GM19468 (cell line): ENCODE measurements around the gene BCL2A1.
"Not testable (repeated sequence)": the region's sequence is repeated elsewhere in the genome, so short reads cannot be mapped to it uniquely, and the experiment has no call there.

Experiments used
- ATAC-seq: cut with Tn5 transposase; IDR thresholded peaks from one replicate; pipeline ENCODE4 v1.9.1; 2021; ENCODE audit warnings: mild to moderate bottlenecking, moderate library complexity, moderate number of reproducible peaks; ENCODE audit not compliant: unreplicated experiment; ENCODE audit errors: extremely low read depth

Gene BCL2A1

DNA sequence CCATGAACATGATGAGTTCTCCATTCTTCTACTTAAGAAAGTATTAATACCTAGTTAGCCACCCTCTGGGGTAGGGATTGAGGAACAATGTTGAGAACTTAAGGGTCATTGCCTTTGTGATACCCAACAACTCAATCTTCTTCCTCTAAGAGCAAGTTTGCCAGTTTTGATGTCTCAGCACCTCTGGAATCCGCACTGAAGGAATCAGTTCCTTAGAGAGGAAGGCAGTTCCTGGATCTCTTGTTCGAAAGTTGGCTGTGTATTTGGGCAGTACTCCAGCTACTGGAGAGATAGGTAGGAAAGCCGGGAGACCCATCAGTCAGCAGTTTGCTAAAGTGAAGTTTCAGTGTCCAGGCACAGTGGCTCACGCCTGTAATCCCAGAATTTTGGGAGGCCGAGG, 38.5 kb downstream of the BCL2A1 start:
- no peak for ATAC-seq

GRCh38 chr15:79930516-79930915, 40.5 kb downstream of the BCL2A1 start:
- ATAC-seq: no peak

- ATAC-seq: no peak
Observed at GRCh38 chr15:79929412-79929811, 41.6 kb downstream of the BCL2A1 start.

DNA sequence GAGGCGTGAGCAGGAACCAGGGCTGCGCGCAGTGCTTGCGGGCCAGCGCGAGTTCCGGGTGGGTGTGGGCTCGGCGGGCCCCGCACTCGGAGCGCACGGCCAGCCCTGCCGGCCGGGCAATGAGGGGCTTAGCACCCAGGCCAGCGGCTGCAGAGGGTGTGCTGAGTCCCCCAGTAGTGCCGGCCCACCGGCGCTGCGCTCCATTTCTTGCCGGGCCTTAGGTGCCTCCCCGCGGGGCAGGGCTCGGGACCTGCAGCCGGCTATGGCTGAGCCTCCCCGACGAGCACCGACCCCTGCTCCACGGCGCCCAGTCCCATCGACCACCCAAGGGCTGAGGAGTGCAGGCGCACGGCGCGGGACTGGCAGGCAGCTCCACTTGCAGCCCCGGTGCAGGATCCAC, 44.9 kb downstream of the BCL2A1 start:
- not testable (repeated sequence) for ATAC-seq

GRCh38 chr15:79924379-79924778, 46.6 kb downstream of the BCL2A1 start:
- no peak for ATAC-seq

DNA sequence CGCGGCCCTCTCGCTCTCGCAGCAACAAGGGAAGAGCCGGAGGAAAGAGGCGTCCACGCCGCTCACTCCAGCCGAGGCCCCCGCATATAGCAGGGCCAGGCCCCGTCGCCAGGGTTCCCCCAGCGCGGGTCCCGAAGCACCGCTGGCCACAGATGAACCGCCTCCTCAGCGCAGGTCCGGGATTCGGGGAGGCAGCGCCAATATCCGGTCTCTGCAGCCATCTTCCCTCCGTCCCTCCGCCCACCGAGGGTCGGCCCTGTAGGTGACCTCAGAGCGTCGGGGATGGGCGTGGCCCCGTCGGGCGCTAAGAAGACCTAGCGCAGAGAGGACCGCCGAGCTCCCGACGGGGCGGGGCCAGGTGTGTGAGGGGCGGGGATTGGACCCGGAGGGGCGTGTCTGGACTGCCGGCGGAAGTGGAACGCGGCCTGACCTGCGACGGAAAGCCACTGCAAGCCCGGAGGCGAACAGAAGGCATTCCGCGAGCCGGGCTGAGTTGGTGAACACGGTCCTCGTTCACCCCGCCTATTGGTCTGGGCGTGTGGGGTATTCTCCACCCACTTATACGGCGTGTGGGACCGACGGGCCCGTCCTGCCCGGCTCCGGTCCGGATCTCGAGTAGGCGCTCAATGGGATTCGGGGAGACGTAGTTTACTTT, 47.4 kb downstream of the BCL2A1 start:
- peak; percentile 96 for ATAC-seq

DNA sequence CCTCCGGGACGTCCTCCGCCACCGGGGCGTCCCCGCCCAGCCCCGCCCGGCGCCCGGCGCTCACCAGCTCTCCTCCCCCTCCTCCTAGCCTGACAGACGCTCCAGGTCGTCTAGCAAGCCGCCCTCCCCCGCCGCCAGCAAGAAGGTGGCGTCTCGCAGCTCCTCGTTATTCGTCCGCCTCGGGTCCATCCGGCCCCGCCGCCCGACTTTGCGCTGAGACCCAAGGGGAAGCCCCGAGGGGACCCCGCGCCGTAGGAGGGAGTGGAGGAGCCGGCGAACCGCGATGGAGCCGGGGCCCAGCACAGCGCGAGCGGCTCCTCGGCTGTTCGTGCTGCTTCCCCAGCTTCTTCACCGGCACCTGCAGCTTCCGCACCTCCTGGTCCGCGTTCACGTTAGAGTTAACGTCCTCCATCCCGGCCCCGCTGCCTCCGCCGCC, 47.9 kb downstream of the BCL2A1 start:
- ATAC-seq: peak; percentile 4

- ATAC-seq: no peak
Observed at GRCh38 chr15:79922512-79923078, 48.4 kb downstream of the BCL2A1 start.

DNA sequence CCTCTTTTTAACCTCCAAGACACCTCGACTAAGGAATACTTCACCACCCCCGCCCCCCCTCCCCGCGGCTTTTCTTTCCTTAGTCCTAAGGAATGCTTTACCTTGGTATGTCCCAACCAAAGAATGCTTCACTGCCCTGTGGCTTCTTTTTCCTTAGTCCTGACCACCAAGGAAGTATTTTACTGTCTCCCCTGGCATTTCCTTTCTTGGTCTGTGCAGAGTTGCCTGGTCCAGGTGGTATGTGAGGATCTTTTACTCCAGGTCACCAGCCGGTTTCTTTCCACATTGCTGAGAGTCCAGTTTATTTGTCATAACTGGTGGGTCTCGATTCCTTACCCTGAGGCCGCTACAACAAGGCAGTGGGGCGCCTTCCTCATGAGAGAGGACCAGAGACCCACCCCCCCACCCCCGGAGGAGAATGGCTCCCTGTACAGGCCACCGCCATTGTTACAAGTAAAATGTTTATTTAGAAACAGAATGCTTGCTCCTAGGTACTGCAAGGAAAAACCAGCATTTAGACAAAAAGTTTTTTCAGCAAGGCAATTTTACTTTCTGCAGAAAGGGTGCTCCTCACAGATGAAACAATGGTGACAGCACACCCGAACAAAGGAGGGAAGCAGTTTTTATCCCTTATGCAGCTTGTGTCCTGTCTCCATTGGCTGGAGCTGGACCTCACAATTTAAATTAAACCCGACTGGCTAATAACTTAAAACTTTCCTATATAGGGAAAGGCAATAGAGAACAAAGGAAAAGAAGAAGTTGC, 51.1 kb downstream of the BCL2A1 start:
- ATAC-seq: no peak

GRCh38 chr15:79919090-79919748, 51.8 kb downstream of the BCL2A1 start:
- ATAC-seq: no peak

- no peak for ATAC-seq
Observed at GRCh38 chr15:79918278-79918677, 52.7 kb downstream of the BCL2A1 start.

DNA sequence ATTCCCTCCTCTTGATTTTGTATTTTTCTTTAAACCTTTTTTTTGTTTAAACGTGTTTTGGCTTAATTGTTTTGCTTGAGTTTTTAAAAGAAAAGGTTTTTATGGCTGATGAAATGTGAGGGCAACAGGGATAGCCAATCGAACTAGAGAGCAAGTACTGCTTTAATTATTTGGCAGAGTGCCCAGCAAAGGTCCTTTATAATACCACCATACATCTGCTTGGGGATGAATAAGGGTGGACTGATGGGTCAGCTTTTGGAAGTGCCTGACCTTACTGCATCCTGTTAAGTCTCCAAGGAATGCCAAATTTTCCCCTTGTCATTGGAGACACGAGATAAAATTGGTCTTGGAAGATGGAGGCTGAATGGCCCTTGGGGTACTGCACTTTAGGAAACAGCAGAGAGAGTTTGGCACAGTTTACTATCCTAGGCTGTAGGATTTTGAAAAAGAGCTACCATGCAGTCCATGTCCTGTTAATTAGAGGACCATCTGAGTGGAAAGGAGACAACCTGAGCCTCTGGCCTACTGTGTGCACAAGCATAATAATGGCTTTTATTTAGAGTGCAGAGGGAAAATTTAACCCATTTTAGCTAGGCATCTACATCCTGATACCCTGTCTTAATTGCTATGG, 54.4 kb downstream of the BCL2A1 start:
- ATAC-seq: no peak

DNA sequence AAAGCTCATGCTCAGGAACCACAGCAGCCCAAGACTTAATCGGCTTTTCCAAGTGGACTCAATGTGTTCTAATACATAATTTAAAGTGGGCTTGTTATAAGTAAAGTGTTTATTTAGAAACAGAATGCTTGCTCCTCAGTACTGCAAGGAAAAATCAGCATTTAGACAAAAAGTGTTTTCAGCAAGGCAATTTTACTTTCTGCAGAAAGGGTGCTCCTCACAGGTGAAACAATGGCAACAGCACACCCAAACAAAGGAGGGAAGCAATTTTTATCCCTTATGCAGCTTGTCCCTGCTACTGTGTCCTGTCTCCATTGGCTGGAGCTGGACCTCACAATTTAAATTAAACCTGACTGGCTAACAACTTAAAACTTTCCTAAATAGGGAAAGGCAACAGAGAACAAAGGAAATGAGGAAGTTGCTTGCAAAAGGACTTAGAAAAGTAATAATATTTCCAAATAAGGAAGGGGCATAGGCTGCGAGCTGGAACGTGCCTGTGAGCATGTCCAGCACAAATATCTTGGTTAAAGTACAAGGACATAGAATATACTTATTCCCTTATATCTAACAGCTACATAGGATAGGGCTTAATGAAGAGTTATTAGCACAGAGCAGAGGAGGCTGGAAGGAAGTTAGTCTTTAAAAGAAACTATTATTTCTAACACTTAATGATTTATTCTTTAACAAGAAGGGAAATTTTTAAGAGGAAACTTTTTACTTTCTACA, 55.1 kb downstream of the BCL2A1 start:
- ATAC-seq: not testable (repeated sequence)

DNA sequence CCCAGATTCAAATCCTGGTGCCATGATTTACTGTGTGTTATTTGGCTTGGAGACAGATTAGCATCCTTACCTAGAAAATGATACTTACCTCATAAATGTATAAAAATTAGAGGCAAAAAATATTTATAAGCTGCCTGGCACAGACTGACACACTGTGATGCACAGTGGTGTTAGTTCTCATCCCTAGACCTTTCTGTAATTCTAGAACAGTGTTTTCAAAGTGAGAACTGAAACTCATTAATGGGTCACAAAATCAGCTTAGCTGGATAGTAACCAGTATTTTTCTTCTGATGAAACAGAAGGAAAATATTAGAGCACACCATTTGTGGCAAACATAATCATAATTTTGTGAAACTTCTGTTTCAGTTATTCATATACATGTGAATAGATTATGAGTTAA, 56.3 kb downstream of the BCL2A1 start:
- no peak for ATAC-seq
